IPS DF 4.7 (cell line): ENCODE measurements around the gene MAML3.

ENCODE experiments used
- DNase-seq: peaks from one replicate; pipeline ENCODE4 v3.0.0-alpha.2; 2013; ENCODE audit warnings: low spot score; ENCODE audit errors: extremely low read depth

The MAML3 gene

GRCh38 chr4:139790291-139790690 is 363.7 kb downstream of the MAML3 start:
- no peak for DNase-seq

- no peak for DNase-seq
Observed at GRCh38 chr4:139789096-139789654, 364.8 kb downstream of the MAML3 start.

GRCh38 chr4:139786494-139787354 is 367.3 kb downstream of the MAML3 start:
- no peak for DNase-seq

- no peak for DNase-seq
Observed at GRCh38 chr4:139785356-139785755, 368.6 kb downstream of the MAML3 start.

GRCh38 chr4:139783741-139784484 is 370.1 kb downstream of the MAML3 start:
- no peak for DNase-seq

GRCh38 chr4:139782926-139783522 is 371.0 kb downstream of the MAML3 start:
- no peak for DNase-seq

GRCh38 chr4:139781066-139781465 is 372.9 kb downstream of the MAML3 start:
- DNase-seq = no peak

GRCh38 chr4:139779691-139780090 is 374.3 kb downstream of the MAML3 start:
- DNase-seq = no peak

GRCh38 chr4:139777757-139778156 is 376.2 kb downstream of the MAML3 start:
- DNase-seq = no peak

- DNase-seq = no peak
Observed at GRCh38 chr4:139776235-139776634, 377.7 kb downstream of the MAML3 start.

- no peak for DNase-seq
Observed at GRCh38 chr4:139774759-139775487, 379.1 kb downstream of the MAML3 start.

GRCh38 chr4:139773560-139774318 is 380.2 kb downstream of the MAML3 start:
- DNase-seq = no peak

- no peak for DNase-seq
Observed at GRCh38 chr4:139770361-139770760, 383.6 kb downstream of the MAML3 start.

GRCh38 chr4:139769364-139769763 is 384.6 kb downstream of the MAML3 start:
- DNase-seq = no peak

GRCh38 chr4:139768896-139769295 is 385.1 kb downstream of the MAML3 start:
- DNase-seq = no peak

- no peak for DNase-seq
Observed at GRCh38 chr4:139768366-139768765, 385.6 kb downstream of the MAML3 start.

- no peak for DNase-seq
Observed at GRCh38 chr4:139767585-139767984, 386.4 kb downstream of the MAML3 start.

GRCh38 chr4:139767168-139767567 is 386.8 kb downstream of the MAML3 start:
- DNase-seq = no peak

- no peak for DNase-seq
Observed at GRCh38 chr4:139764686-139765310, 389.2 kb downstream of the MAML3 start.

- DNase-seq = no peak
Observed at GRCh38 chr4:139764182-139764581, 389.8 kb downstream of the MAML3 start.
